ENCODE results near the gene EIPR1. TPM values are rescaled to one million over a fixed set of nuclear protein-coding genes. Genes with fewer than 3 reads are reported as not detected.

The EIPR1 gene
- total RNA-seq, 1 donor from 2014 or later = 52.9 TPM

DNA sequence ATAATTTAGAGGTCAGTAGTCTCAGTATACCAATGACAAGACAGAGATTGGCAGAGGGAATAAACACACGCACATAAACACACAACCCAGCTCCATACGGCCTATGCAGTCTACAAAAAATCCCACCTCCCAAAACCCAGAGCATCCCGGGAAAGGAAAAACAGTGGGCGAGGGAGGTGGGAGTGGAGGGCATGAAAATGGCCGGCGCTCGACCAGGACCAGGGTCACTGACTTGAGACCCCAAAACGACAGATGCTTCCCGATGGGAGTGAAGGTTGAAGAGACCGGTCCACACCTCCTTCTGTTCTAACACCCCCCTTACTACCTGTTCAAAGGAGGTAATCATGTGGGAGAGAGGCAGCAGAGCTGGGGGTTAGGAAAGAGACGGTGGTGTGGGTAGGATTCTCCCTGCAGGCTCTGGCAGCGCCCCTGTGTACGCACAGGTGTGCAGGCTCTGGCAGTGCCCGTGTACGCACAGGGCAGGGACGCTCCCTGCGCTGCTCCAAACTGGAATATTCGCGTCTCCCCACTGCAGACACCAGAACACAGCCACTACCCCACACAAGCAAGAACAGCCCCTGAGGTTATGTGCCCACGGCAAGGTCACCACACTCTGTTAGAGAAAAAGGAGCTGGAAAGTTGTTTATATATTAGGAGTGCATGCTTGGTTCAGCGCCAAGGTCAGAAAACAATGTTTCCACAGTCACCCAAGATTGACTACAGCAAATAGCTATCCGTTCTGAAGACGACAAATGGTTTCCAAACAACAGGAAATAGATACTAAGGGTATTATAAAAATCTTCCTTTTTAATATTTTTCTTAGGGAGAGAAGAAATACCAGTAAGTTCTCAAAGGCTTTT lies 67.9 kb downstream of the EIPR1 start:
- DNase-seq (ENCODE audit: low read depth) = no peak

DNA sequence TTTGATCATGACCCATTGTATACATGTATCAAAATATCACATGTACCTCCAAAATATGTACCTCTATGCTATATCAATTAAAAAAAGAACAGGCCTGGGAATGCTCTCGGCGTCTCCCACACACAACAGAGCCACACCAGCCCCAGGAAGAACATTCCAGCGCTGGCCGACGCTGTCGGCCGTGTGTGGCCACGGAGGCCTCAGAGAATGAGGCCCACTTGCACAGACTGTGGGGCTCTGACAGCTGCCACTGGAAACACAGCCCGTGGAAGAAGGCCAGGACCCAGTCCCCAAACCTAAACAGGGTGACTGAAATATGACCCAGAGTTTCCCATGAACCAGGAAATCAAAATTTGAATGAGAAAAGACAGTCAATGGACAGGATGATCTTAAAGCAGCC lies 69.7 kb downstream of the EIPR1 start:
- peak; percentile 57 for DNase-seq (ENCODE audit: low read depth)

DNA sequence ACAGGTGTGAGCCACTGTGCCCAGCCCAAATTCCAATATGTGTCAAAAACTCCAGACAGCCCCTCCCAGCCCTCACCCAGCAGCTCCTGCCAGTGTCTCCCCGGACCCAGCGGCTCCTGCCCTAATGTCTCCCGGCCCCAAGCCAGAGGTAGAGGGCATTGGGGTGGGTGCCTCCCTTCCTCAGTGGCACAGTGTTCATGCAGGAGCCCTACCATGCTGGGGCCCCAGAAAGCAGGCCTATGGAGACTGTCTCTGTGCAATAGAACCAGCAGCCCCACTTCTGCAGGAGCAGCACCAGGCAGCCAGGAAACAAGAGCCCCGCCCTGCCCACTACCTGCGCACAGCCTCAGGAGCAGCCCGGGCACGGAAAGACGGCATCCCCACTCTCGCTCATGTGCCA lies 70.4 kb downstream of the EIPR1 start:
- no peak for DNase-seq (ENCODE audit: low read depth)

DNA sequence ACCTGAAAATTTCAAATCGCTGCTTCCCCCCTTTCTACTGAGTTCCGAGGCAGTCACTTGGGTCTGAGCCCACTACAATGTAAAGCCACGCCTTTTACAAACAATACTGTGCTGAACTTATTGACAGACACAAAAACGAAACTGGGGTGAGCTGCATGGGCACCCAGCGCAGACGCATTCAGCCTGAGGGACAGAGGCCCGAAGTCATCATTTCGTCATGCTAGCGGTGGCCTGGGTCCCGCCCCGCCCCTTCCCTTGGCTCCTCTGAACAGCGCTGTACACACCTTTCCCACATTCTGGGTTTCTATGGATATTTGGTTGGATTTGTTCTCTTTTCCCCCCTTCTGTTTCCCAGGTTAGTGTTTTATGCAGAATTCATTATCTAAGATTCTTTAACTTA lies 71.7 kb downstream of the EIPR1 start:
- no peak for DNase-seq (ENCODE audit: low read depth)

DNA sequence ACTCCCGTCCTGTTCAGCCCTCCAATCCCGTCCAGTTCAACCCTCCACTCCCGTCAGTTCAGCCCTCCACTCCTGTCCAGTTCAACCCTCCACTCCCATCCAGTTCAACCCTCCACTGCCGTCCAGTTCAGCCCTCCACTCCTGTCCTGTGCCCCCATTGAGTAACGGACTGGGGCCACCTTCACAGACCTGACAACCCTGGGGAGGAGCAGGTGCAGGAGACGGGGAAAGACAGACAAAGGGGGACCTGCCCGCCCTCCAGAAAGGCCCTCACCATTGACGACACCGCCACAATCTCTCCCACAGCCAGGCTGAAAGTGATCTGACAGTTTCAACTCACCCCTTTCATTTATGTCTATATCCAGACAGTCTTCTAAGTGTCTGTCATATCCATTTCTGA lies 72.2 kb downstream of the EIPR1 start:
- no peak for DNase-seq (ENCODE audit: low read depth)

DNA sequence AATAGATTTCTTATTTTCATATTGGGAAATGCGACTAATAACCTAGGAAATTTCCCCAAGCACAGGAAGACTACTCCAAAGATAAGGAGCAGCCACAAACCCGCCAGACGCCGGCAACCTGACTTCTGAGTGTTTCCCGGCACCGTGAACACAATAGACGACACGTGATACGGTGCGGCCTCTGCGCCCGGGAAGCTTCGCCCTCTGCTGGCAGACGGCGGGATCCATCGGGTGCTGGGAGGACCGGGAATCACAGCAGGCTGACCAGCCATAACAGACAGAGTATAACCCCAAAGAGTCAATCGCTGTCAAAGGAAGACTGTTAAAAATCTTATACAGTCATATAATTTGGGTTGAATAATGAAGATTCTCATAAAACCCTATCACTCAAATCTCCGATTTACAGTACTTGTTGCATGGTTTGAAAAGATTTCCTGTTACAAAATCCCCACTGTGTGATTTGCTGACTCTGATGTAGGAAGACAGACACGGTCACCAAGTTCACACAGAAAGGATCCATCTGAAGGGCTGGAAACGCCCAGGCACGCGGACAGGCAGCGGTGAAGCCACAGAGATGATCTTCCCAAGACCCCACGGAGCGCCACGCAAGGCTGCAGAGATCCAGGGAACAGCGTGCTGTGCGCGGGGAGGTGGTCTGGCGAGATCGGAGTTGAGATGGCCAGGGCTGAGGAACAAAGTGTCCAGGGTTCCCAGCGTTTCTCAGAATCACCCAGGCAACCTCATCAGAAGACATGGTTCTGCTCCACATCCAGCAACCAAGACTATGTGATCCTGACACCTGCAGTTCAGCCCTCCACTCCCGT lies 73.8 kb downstream of the EIPR1 start:
- peak; percentile 86 for DNase-seq (ENCODE audit: low read depth)

DNA sequence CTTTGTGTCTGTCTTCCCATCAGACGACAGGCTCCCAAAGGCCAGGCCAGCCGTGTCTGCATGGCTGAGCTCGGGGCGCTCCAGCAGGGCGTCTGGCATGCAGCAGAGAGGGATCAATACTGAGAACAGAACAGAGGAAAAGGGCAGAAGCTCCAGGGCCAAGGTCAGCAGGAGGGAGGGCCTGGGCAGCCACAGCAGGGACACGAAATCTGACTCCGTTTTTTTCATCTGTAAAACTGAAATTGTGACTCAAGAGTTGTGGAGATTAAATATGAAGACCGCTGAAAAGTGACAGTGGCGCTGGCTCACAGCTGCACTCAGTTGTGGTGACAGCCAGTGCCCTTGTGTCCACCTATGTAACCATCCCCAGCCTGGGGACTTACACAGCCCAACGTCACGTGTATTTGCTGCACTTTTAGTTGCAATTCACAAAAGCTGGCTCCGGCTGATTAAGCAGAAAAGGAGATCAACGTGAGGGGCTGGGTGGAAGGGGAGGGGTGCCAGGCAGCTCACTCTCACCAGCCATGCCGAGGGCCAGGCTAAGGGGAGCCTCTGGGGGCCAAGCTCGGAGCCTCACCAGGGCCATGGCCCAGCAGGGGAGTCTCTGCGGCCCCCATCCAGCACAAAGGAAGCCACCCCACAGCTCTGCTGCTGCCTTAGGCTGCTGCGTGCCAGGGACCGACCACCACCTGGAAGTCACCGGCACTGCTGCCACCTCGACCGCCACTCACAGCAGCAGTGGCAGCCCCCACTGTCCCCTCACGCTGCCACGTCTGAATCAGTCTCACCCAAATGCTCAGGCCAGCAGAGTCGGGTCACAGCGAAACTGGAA lies 74.7 kb downstream of the EIPR1 start:
- DNase-seq (ENCODE audit: low read depth) = no peak

DNA sequence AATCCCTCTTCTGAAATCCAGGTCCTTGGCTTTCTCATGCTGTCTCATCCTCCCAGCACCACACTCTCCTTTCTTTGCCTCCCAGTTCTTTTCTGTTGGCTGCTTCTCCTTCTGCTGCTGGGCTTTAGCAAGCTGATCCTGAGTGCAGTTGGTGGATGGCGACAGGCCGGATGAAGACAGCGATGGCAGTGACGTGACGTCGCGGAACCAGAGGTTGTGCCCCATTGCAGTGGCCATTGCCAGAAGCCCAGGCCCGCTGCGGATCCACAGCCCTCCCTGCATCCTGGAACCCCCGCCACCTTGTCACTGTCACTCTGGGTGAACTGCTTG lies 75.2 kb downstream of the EIPR1 start:
- no peak for DNase-seq (ENCODE audit: low read depth)

DNA sequence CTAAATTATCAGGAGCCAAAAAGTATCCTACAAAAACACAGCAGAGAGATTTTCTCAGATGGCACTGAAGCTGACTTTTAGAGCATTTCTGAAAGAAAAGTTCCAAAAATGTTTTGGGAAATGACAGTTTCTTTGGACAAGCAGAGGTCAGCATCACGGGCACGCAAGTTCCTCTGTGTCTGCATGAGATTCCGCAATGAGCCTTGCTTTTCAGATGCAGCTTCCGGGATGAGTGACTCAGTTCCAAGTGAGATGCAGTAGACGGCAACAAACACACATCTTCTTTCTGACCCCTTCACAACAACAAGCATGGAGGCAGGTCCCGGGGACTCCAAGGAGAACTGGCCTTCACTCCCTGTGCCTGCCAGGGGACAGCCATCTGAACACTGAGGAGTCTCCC lies 76.6 kb downstream of the EIPR1 start:
- DNase-seq (ENCODE audit: low read depth) = no peak

DNA sequence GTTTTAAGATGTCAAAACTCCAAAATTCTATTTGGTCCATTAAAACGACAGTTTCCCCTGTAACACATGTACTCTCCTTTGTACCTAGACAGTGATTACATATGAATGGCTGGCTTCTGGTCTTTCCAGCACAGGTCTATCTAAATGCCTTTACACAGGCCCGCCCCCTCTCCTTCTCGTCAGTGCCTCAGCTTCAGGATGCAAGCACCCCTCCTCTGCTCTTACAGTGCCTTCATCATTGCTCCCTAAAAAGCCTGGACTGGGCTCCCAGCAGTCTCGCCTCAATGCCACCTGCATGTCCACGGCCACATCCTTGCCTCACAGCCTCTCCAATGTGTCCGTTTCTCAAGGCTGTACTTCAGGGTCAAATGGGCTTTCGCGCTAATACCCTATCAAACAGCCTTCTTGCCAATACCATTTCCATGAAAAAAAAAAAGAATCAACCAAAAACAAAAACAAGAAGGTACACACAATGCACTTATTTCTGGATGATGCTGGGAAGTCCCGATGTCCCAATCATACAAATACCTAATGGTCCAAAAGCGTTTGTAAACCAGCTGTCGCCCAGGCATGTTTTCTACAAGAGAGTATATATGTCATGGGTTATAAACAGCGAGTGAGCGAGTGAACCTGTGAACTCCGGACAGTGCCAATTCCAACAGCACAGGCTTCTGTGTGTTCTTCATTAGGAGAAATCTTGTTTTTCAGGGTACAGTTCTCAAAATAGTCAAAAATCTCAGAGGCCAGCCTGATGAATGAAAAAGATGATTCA lies 77.2 kb downstream of the EIPR1 start:
- DNase-seq (ENCODE audit: low read depth) = peak; percentile 38

DNA sequence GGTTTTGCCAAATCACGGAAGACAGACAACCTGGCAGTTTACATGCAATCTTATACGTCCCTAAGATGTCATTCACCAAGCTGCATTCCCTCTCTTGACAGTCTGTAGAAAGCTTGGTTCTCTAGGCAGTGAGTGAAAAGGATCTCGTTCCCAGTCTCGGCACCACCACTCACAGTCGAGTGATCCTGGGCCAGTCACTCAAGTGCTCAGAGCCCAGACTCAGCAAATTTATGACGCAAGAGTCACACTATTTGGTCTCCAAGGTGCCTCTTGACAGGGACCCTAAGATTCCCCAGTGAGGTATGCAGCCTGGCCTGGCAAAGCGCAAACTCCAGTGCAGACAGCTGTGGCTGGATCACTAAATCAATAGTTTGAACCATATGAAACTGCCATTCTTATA lies 77.9 kb downstream of the EIPR1 start:
- DNase-seq (ENCODE audit: low read depth) = no peak

DNA sequence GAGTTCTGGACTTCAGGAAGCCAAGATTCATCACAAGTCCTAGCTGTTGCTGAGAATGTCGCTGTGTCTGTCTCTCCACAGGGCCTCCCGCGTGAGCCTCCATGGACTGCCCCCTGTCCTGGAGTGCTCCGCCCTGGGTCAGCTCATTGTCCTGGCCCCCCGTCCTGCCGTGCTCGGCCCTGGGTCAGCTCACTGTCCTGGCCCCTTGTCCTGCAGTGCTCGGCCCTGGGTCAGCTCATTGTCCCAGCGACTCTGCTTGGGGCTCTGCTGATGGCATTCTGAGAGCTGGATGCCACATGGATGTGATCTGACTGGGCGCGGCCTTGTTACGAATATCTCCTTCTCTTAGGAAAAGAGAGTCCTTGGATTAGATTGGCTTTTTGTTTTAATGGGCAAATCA lies 78.5 kb downstream of the EIPR1 start:
- DNase-seq (ENCODE audit: low read depth) = no peak

DNA sequence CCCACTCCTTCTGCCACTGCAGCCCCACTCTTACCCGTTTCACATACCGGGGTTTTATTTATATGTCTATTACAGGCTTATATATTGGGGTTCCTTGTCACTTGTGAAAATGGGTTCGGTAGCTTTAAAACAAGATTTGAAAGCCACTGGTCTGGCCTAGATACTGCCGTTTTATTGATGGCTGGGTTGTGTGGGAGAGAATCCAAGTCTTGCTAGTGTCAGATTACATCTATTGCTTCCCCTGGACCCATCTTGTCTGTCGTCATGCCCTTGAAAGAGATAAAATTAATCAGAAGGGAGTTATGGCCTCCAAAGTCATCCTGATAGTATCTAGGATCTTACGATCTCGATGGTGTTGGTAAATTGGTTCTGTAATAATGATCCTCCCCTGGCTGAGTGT lies 79.4 kb downstream of the EIPR1 start:
- DNase-seq (ENCODE audit: low read depth) = no peak

DNA sequence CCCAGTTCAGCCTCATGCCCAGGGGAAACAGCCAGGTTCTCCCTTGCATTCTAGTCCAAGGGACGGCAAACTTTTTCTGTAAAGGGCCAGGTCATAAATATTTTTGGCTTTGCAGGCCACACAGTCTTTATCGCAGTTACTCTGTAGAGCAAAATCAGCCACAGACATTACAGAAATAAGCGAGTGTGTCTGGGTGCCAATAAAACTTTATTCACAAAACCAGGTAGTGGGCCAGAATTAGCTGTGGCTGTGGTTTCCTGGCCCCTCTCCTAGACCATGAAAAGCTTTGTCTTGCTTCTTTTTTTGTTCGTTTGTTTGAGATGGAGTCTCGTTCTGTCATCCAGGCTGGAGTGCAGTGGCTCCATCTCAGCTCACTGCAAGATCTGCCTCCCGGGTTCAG lies 80.1 kb downstream of the EIPR1 start:
- no peak for DNase-seq (ENCODE audit: low read depth)

DNA sequence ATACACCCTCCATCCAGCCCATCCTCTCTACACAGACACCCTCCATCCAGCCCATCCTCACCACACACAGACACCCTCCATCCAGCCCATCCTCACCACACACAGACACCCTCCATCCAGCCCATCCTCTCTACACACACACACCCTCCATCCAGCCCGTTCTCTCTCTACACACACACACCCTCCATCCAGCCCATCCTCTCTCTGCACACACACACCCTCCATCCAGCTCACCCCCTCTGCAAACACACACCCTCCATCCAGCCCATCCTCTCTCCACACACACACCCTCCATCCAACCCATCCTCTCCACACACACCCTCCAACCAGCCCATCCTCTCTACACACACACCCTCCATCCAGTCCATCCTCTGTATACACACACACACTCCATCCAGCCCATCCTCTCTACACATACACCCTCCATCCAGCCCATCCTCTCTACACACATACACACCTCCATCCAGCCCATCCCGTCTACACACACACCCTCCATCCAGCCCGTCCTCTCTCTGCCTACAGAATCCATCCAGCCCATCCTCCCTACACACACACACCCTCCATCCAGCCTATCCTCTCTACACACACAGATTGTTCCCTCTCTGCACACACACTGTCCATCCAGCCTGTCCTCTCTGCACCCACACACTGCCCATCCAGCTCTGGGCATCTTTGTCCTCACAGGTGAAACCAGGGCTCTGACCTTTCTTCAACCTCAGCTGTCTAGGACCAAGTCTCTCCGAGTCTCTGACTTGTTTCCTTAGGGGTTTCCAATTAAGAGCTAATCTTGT lies 81.2 kb downstream of the EIPR1 start:
- no peak for DNase-seq (ENCODE audit: low read depth)

DNA sequence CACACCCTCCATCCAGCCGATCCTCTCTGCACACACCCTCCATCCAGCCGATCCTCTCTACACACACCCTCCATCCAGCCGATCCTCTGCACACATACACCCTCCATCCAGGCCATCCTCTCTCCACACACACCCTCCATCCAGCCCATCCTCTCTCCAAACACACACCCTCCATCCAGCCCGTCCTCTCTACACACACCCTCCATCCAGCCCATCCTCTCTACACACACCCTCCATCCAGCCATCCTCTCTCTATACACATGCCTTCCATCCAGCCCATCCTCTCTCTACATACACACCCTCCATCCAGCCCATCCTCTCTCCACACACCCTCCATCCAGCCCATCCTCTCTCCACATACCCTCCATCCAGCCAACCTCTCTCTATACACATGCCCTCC lies 83.1 kb downstream of the EIPR1 start:
- DNase-seq (ENCODE audit: low read depth) = no peak

DNA sequence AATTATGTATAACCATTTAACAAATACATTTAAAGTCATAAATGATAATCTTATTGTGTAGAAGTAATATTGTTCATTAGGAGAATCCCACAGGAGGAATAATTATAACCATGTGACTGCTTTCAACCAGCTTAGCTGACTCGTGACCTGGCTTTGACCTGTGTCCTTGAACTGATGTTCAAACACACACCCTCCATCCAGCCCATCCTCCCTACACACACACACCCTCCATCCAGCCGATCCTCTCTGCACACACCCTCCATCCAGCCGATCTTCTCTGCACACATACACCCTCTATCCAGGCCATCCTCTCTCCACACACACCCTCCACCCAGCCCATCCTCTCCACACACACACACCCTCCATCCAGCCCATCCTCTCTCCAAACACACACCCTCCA lies 83.5 kb downstream of the EIPR1 start:
- no peak for DNase-seq (ENCODE audit: low read depth)

DNA sequence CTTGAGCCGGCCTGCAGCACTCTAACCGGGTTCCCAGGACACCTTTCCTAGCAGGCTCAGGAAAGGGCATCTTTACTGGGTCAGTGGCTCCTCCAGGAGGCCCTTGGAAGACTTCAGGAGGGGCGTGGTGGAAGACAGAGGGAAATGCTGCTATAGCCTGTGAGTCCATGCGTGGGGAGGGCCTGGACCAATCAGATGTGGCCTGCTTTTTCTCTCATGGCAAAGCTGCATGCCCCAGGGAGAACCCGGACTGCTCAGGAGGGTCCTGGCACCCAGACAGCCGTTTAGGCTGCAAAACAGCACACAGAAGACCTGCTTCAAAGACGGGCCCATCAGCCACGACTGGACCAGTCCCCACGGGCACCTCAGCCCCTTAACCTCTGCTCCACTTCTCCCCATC lies 84.4 kb downstream of the EIPR1 start:
- no peak for DNase-seq (ENCODE audit: low read depth)

DNA sequence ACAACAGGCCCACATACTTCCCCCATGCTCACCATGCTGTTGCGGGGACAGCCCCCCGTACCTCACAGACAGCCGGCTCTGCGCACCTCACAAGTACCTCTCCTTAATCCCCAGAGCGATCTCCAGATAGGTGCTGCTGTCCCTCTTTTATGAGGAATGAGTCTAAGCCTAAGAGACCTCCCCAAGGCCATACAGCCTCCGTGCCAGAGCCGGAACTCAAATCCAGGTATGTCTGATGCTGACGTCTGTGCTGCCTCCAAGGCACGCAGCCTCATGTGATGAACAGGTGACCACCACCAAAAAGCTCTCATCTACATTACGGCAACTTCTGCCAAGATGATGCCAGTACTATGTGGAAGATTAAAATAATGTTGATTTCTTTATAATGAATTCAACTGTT lies 85.2 kb downstream of the EIPR1 start:
- DNase-seq (ENCODE audit: low read depth) = no peak

DNA sequence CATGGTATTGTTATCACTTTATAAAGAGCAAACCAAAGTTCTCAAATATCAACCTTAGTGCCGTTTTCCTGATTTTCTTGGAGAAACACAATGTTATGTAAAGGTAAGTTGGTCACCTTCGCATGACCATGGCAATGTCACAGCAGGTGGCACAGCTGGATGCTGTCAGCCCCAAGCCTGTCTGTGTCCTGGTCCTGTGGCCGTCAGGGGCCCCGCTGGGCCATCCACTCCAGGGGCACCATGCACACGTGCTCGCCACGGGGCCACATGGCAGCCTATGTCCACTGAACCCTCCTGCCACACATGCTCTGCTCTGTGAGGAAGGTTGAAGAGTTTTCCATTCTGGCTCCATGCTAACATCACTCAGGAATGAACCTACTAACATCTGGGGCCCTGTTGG lies 85.9 kb downstream of the EIPR1 start:
- DNase-seq (ENCODE audit: low read depth) = no peak

Measured in myocyte (in vitro differentiated cells).